Measurements from ENCODE around the gene RNLS.
"Not testable (repeated sequence)": the region's sequence is repeated elsewhere in the genome, so short reads cannot be mapped to it uniquely, and the experiment has no call there.

The RNLS gene

GRCh38 chr10:88388324-88388723, 194.8 kb downstream of the RNLS start:
- DNase-seq (ENCODE audit: low spot score) = no peak

- peak; percentile 37 for DNase-seq (ENCODE audit: low spot score)
These were observed 196.0 kb downstream of the RNLS start for GRCh38 chr10:88386821-88387773.

DNA sequence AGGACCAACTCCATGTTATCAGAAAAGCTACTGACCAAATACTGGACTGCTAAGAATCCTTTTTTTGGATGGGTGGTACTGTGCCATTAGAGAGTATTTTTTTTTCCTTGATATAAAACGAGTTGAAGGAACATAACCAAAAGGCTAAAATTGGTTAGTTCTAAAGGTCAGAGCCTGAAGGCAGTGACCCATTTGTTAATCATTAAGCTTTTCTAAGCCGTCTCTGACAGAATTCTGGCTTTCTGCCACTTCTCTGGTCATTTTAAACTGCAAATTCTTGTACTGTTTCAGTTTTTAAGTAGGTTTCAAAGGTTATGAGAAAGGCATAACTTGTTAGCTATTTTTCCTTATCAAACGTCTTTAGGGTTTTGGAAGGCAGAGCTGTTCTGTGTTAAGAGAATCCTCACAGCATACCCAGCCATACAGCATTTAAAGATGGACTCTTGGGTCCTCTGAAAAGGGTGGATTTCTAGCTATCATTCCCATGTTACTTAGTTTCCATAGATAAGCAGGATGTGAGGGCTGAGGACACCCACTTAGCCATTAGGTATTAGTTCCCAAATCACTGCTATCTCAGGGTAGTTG, 196.8 kb downstream of the RNLS start:
- no peak for DNase-seq (ENCODE audit: low spot score)

DNA sequence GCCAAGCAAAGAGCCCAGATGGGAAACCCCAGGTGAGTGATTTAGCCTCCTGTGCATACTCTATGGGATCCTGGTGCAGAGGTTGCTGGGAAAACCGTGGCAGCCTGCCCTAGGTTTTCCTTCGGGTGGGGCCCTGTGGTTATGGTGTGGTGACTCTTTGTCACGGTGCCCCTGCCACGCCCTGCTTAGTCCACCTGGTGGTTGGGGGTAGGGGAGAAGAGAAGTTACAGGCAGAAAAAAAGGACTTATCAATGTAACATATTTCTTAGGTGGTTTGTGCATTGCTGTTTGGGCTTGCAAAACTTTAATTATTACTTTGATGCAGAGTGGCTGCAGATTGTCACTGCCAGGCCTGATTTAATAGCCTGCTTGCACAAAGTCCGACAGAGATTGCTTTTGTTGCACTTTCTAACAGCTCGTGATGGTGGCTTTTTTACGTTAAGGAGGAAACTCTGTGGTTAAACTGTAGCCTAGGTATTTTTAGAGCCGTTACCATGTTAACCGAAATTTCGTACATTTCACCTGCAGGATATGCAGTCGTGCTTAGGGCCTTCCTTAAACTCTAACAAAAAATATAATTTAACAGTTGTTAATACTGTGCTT, 197.4 kb downstream of the RNLS start:
- DNase-seq (ENCODE audit: low spot score) = peak; percentile 68

DNA sequence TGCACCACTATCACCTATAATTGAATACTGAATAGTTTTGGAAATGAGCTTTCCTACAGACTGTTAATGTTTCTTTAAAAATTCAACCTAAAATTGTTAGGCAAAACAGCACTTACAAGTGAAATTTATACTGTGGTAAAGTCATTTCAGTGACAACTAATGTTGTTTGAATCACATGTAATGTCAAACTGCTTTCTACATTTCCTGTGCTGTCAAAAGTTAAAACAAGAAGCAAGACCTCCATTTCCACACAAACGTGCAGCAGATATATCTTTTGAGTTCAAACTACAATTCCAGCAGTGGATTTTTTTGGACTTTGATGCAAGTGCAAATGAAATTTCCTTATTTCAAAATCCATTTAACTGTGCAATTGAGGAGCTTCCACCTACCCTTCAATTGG, 199.8 kb downstream of the RNLS start:
- no peak for DNase-seq (ENCODE audit: low spot score)

DNA sequence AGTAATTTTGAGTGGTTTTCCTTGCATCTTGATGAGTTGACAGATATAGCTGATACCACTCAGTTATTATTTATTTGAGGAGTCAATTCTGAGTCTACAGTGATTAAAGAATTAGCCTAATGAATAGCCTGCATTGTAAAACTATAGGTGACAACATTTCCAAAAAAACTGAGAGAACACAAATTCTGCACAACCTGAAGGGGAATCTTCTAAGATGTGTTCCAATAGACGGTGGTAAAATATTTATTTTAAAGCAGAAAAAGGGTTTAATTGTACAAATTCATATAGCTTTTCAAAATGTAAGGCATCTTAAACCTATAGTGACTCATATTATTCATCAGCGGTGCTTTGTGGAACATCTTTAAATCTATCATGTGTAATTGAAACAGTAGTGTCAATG, 200.4 kb downstream of the RNLS start:
- DNase-seq (ENCODE audit: low spot score) = no peak

DNA sequence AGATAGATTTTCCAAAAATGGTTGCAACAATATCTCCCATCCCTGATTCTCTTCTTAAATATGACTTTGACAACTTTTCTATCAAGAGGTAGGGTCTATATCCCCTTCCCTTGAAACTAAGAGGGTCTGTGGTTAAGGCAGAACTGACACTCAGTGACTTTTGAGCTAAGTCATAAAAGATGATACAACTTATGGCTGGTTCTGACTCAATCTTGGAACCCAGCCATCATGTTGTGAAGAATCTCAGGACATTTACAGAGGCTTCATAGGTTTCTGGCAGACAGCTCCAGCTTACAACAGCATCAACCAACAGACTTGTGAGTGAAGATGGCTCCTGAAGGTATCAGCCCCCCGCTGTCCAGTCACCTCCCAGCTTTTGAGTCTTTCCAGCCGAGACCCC, 203.5 kb downstream of the RNLS start:
- no peak for DNase-seq (ENCODE audit: low spot score)

- DNase-seq (ENCODE audit: low spot score) = no peak
These were observed 205.6 kb downstream of the RNLS start for GRCh38 chr10:88377510-88377909.

DNA sequence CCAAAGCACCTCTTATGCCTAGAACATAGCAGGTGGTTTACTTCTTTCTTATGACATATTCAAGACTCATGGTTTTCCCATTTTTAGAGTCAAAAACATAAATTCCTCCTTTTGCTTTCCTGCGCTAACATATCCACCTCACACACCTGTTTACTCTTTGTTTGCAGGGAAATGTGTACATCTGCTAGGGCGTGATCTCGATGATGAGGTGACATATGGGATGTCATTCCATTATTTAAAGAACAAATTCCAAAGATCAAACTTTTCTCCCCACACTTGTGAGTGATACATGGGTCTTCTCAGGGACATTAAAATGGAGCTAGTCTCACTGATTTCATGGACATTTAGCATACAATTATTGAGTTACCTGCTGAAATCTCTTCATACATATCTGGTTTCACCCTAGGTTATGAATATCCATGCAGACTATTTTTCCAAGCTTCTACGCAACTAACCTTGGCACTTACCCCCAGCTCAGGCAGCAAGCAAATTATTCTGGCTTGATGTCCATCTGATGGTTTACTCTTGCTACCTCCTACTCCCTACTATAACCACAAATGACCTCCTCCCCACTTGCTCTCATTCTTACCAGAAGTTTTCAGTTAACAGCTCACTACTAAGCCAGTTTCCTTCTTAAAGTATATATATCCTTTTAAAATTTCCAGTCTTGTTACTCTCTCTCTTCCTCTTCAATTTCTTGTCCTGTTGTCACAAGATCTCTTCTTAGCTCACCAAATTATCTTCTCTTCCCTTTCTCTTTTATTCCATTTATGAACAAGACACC, 208.5 kb downstream of the RNLS start:
- no peak for DNase-seq (ENCODE audit: low spot score)

GRCh38 chr10:88372881-88373592, 210.1 kb downstream of the RNLS start:
- DNase-seq (ENCODE audit: low spot score) = no peak

DNA sequence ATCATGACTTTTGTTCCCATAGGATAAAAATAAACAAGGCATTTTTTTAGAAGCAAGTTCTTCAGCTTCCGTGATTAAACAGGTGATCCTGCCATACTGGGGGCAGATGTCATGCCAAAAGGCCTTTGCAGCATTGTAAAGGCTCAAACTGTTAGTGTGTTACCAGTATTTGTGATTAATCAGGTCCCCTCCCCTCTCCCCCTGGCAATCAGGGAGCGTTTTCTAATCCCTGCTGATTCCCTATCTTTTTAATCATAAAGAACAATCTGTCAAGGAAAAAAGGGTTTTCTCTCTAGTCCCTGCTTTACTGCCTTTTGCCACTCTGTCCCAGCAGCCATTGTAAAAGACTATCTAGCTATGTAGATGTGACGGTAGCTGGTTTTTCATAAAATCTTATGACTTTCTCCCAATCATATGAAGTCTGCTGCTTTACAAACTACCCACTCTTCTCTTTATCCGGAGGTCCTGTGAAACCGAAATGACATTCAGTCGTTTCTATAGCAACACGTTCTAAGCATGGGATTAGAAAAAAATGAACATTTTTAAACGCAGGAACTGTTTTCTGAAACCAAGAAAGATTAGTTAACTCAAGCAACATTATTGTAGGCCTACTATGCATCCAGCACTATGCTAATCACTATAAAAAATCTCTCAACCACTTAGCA, 210.9 kb downstream of the RNLS start:
- DNase-seq (ENCODE audit: low spot score) = no peak

DNA sequence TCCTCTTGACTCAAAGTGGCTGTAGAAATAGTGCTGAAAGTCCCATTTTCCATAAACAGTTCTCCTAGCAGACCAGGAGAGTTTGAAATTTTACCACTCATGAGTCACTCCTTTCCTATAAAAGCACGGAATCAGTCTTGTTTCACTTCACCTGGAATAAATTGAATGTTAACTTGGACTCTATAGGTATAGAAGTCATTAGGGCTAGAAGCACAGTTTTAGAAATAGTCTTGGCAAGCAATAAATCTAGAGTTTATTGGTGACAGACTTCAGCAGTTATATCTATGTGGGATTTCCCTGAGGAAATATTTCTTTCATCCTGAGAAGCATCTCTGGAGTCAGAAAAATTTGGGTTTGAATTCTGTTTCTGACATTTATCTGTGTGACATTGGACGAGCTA, 212.4 kb downstream of the RNLS start:
- DNase-seq (ENCODE audit: low spot score) = no peak

- DNase-seq (ENCODE audit: low spot score) = no peak
These were observed 216.3 kb downstream of the RNLS start for GRCh38 chr10:88366772-88367171.

- DNase-seq (ENCODE audit: low spot score) = no peak
These were observed 220.9 kb downstream of the RNLS start for GRCh38 chr10:88361995-88362807.

- no peak for DNase-seq (ENCODE audit: low spot score)
These were observed 221.6 kb downstream of the RNLS start for GRCh38 chr10:88361494-88361893.

DNA sequence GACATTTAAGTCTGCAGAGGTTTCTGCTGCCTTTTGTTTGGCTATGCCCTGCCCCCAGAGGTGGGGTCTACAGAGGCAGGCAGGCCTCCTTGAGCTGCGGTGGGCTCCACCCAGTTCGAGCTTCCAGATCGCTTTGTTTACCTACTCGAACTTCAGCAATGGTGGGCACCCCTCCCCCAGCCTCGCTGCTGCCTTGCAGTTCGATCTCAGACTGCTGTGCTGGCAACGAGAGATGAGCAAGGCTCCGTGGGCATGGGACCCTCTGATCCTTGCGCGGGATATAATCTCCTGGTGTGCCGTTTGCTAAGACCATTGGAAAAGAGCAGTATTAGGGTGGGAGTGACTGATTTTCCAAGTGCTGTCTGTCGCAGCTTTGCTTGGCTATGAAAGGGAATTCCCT, 227.4 kb downstream of the RNLS start:
- DNase-seq (ENCODE audit: low spot score) = not testable (repeated sequence)

DNA sequence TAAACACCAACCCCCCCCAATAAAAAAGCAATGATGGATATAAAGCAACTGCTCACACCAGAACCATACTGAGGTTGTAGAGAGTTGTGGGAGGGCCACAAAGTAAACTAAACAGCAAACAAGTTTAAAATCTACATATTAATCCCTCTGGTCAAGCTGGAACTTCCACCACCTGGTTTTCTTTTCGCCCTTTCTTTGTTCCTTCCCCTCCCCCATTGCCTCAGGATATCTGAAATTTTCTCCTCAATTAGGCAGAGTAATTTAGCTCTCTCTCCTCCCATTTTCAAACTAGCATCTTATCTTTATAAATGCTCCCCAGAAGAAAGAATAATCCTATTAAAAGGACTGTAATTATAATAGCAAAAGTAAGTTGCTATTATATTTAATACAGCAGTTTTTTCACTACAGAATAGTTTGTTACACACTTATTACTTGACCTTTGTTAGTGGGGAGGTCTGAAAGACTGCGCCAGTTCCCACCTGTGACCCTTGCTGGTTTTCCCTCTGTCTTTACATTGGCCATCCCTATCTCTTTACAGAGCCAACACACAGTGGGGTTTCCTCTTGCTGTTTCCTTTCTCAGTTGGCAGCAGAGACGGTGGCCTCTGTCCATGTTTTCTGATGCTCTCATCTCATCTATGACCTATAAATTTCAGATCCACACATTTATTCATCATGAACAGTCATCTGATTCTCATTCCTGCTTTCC, 235.4 kb downstream of the RNLS start:
- no peak for DNase-seq (ENCODE audit: low spot score)

DNA sequence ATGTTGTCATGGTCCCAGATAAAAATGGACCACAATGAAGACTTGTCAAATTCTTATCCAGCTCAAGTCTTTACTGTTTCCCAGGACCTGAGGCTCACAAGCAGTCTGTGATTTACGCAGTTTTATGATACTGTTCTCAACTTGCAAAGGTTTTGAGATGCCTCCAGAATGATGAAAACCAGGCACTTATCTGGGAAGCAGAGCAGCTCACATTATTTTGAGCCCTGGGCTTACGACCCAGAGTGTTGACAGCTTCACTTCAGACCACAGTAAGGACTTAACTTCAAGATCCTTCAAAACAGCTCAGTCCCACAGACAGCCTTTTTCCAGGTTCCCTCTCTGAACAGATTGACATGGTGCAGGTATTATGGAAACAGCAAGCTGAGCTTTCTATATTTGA, 236.1 kb downstream of the RNLS start:
- no peak for DNase-seq (ENCODE audit: low spot score)

DNA sequence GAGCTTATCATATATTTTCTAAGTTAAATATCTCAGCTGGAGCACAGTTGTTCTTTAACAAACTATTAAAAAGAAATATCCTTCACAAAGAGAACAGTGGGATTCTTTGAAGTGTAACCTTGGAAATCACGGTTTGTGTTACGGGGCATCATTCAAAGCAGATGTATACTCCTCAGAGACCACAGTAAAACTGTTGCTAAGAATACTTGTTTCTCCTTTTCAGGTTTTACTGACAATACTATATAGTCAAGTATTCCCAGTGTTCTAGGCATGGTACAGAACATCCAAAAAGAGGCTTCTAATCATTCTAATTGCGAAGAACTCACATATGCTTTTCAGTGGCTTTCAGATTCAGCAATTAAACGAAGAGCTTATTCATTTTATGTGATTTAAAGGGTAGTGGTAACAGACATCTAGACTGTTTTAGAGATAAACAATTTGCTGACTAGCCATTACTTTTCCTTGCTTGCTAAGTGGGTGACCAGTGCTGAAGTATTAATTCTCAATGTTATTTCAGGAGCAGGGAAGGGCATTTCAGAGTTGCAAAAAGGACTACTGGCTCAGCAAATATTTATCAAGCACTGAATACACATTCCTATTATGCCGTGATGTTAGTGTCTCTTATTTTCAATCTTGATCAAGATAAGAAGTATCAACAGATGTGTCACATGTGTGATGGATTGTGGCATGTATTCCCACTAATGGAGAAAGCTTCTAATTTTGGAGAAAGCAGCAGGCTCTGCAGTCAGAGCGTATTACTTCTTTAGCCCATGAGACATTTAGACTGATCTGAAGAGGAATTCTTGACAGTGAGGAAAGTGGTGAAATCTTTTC, 236.8 kb downstream of the RNLS start:
- DNase-seq (ENCODE audit: low spot score) = no peak

Measured in CD4-positive, alpha-beta T cell treated with Interleukin-6 at 100 ng/mL for 8 hours (primary cell).